Pons (tissue), 1 donor: ENCODE data around the gene CHN2.

Source experiments
- DNase-seq: peaks from one replicate; pipeline ENCODE4 v3.0.0-alpha.2; 2016; ENCODE audit warnings: low spot score

Gene CHN2

GRCh38 chr7:29471444-29472138, 277.0 kb downstream of the CHN2 start:
- no peak for DNase-seq

- no peak for DNase-seq
These were observed 282.3 kb downstream of the CHN2 start for GRCh38 chr7:29476916-29477315.

GRCh38 chr7:29478226-29478625, 283.7 kb downstream of the CHN2 start:
- no peak for DNase-seq

GRCh38 chr7:29478687-29479240, 284.2 kb downstream of the CHN2 start:
- peak; percentile 42 for DNase-seq

- DNase-seq, result peak; percentile 84
These were observed 285.0 kb downstream of the CHN2 start for GRCh38 chr7:29479301-29480200.

GRCh38 chr7:29480451-29480850, 285.9 kb downstream of the CHN2 start:
- peak; percentile 87 for DNase-seq

- DNase-seq, result peak; percentile 73
These were observed 286.5 kb downstream of the CHN2 start for GRCh38 chr7:29480934-29481651.

- peak; percentile 79 for DNase-seq
These were observed 287.5 kb downstream of the CHN2 start for GRCh38 chr7:29482056-29482455.

- DNase-seq, result peak; percentile 73
These were observed 288.9 kb downstream of the CHN2 start for GRCh38 chr7:29483219-29484104.

- peak; percentile 30 for DNase-seq
These were observed 289.7 kb downstream of the CHN2 start for GRCh38 chr7:29484280-29484679.

- DNase-seq, result peak; percentile 91
These were observed 291.0 kb downstream of the CHN2 start for GRCh38 chr7:29485339-29486190.

GRCh38 chr7:29486191-29486700, 291.7 kb downstream of the CHN2 start:
- peak; percentile 94 for DNase-seq

GRCh38 chr7:29487424-29487823, 292.8 kb downstream of the CHN2 start:
- DNase-seq, result no peak

- peak; percentile 24 for DNase-seq
These were observed 293.8 kb downstream of the CHN2 start for GRCh38 chr7:29488203-29488970.

GRCh38 chr7:29488977-29489376, 294.4 kb downstream of the CHN2 start:
- peak; percentile 66 for DNase-seq

- DNase-seq, result no peak
These were observed 295.6 kb downstream of the CHN2 start for GRCh38 chr7:29490094-29490607.

- DNase-seq, result no peak
These were observed 299.8 kb downstream of the CHN2 start for GRCh38 chr7:29494350-29494749.

- no peak for DNase-seq
These were observed 301.1 kb downstream of the CHN2 start for GRCh38 chr7:29495653-29496052.
